GM04504 (cell line): ENCODE results near the gene NRXN3.

Experiments
- DNase-seq: peaks from one replicate; pipeline ENCODE4 v3.0.0-alpha.2; 2012; ENCODE audit warnings: low read depth

Gene NRXN3

GRCh38 chr14:79699206-79699605 is 1529.0 kb downstream of the NRXN3 start:
- no peak for DNase-seq

- no peak for DNase-seq
Measured at GRCh38 chr14:79701371-79701770, 1531.2 kb downstream of the NRXN3 start.

- DNase-seq, result no peak
Measured at GRCh38 chr14:79702197-79702596, 1532.0 kb downstream of the NRXN3 start.

GRCh38 chr14:79703209-79703608 is 1533.0 kb downstream of the NRXN3 start:
- no peak for DNase-seq

- DNase-seq, result no peak
Measured at GRCh38 chr14:79704041-79704807, 1534.1 kb downstream of the NRXN3 start.

DNA sequence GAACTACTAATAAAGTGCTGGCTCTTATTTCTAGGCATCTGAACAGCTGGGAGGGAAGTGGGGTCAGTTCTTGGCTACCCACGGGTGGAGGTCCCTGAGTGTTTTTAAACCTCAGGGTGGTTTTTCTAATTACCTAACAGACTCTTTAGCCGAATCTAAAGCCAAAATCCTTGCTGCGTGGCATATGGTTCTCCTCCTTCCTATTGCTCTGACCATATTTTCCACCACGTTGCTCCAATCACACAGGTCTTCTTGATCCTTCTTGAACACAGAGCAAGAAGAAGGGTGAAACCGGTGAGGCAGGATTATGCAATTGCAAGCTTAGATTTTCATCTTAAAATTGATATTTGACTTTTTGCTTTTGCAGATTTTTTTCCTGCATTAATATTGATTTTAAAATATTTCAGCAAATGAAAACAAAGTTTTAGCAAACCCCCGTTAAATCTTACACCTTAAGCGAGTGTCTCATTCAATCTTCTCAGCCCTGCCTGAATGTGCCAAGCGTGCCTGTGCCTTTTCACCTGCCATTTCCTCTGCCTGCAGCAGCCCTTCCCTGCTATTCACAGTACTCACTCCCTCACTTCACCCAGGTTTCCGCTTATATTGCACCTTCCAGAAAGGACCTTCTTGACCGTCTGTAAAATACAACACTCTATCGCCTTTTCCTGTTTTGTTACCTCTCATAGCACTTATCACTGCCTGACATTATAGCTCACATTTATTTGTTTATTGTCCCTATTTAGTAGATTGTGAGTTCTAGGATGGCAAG is 1535.1 kb downstream of the NRXN3 start:
- DNase-seq, result no peak

- DNase-seq, result no peak
Measured at GRCh38 chr14:79706382-79706781, 1536.2 kb downstream of the NRXN3 start.

DNA sequence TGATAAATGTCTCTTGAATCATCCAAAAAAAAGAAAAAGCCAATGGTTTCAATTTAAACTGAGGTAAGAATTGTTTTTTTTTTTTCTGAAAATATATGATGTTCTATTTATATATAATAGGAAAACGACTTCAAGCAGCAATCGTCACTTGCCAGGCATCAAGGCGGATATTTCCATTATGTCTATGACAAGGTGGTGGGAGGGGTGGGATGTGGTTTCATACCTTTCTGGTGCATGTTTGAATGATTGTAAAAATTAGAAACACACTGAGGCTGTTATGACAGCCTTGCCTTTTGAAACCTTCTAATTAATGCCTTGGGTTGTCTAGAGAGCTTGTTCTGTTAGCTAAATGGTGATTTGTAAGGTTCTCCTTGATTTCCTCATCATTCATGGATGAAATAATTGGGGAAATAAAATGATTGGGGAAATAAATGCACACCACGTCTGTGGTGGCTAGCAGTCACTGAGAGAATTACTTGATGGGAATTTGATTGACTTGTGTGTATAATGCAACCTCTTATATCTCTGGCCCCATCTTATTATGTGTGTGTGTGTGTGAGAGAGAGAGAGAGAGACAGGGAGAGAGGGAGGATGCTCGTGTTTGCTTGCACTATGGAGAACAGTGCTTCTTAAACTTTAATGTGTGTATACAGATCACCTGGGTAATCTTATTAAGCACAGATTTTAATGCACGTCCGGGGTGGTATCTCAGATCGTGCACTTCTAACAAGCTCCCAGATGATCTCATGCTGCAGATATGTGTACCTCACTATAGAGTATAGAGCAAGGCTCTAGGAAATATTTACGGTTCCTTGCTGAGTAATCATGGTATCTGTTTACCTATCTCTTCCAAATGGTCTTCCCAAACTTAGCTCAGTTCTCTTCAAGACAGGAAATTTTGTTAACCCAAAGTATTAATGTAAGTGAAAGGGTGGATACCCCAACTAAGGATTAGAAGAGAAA is 1538.5 kb downstream of the NRXN3 start:
- no peak for DNase-seq

GRCh38 chr14:79709573-79709972 is 1539.4 kb downstream of the NRXN3 start:
- no peak for DNase-seq

DNA sequence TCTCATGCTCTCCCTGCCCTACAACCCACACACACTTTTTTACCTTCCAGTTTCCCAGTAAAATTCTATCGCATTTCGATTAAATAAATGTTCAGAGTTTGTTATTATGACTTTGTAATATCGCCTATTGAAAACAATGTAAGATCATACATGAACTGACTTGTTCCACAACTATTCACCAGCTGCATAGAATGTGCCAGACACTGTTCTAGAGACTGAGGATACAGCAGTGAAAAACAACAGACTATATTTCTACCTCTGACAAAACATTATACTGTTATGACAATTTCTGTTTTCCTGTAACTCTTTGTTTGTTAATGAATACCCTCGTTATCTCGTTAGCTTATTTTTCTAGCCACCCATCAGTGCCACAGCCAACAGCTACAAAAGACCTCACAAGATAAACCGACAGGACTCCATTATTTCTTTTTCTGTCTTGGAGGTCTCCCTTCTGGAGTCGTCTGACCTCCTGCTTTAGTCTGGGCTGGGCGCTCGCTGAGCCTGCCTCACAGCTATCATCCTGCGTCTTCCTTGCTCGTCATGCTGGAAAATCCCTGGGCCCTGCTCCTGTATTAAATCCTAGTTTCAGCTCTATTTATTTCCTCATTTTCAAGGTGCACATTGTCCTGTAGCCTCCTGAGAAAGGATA is 1542.3 kb downstream of the NRXN3 start:
- DNase-seq, result no peak

DNA sequence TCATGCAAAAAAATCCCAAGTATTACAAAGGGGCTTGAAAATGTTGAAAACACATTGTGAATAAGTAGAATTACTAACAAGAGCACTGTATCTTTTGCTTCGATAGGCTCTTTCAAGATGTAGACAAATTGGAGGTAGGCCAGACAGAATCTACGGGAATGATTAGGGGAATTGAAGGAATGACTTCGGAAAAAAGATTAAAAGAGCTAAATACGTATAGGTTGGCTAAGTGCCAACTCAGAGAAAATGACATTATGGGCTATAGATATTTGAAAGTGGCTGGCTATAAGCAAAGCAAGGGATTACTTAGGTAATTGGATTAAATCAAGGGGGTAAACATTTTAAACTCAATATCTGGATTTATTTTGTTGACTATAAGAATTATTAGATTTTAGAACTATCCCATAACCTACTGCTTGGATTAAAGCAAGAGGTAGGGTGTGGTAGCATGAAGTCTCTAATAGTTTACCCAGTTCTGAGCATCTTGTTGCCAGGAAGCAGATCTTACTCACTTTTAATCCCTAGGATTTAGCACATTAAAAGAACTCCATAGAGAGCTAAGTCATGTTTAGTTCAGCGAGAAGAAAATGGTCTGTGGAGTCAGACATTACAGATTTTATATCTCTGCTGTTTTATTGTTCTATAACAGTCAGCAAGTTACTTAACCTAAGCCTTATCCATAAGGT is 1551.4 kb downstream of the NRXN3 start:
- no peak for DNase-seq

- no peak for DNase-seq
Measured at GRCh38 chr14:79724934-79725717, 1555.0 kb downstream of the NRXN3 start.

- DNase-seq, result no peak
Measured at GRCh38 chr14:79727900-79728299, 1557.7 kb downstream of the NRXN3 start.

- no peak for DNase-seq
Measured at GRCh38 chr14:79728331-79728730, 1558.2 kb downstream of the NRXN3 start.

DNA sequence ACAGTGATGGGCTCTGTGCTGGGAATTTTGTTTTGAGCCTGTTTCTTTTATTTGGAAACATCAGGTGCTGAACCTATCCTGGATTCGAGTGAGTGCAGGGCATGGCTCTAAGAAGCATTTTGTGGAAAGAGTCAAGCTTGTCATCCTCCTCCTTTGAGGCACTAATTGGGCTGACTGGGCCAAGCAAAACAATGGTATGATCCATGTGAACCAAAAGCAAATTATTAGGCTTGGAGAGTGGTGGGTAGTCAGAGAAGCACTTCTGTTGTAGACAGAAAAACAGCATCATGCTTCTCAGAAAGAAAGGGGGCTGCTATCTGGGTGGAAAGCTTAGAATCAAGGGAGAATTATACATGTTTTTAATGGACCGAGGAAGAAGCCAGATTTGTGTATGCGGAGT is 1559.6 kb downstream of the NRXN3 start:
- DNase-seq, result no peak

DNA sequence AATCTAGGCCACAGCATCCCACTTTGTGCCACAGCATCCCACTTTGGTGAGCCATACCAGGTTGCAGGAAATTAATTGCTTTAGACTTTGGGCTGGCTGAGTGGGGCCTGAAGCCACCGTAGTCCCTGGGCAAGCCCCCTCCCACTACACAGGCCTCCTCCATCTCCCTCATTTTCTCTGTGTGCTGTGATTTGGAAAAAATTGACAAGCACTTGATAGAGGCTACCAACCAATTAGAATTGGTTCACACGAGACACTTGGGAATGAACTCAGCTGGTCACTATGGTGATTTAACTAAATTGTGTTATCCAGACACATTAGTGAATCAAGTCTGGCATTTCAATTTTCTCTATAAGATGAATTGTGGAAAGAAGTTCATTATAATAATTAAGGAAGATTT is 1560.0 kb downstream of the NRXN3 start:
- DNase-seq, result no peak

GRCh38 chr14:79730953-79731352 is 1560.8 kb downstream of the NRXN3 start:
- no peak for DNase-seq

GRCh38 chr14:79732911-79733655 is 1562.9 kb downstream of the NRXN3 start:
- DNase-seq, result peak; percentile 32

DNA sequence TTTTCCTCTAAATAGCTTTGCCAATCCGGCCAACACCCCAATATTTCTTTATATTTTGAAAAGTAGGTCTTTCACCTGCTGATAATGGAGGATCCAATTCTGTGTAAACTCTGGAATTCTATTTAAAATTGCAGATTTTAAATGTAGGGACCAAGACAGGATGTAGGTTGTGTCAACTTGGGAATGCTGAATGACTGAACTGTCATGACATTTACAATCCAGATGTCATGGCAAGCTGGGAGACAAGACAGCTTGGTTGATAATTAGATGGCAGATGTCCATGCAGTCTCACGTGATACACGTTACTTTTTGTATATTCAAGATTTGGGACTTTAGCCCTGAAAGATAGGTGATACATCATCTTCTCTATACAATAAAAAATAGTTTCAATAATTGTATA is 1564.0 kb downstream of the NRXN3 start:
- no peak for DNase-seq

DNA sequence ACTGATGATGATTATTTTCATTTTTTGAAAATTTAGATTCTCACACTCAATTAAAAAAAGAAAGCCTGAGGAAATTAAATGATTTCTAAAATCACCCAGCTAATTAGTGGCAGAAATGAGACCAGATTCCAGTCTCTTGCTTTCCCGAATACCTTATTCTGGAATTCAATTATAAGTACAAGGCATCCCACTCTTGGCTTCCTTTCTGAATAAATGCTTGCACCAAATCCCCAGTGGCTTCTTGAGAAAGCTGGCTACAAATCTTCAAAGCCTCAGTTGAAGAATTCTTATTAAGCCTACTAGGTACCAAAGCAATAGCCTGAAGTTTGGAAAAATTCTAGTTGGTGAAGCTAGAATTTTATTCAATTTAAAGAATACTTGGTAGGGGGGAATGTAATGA is 1564.5 kb downstream of the NRXN3 start:
- DNase-seq, result no peak
